Neutrophil (primary cell): ENCODE results near the gene PRLR.

Source experiments
- H3K27ac ChIP-seq: fragments of 200-600 bp; sonication (generic); 2 replicates; pipeline ENCODE4 v1.5.1; 2016; ENCODE audit warnings: mild to moderate bottlenecking, moderate library complexity
- H3K27me3 ChIP-seq: fragments of 200-600 bp; sonication (generic); 2 replicates; pipeline ENCODE4 v1.6.0; 2016; ENCODE audit warnings: mild to moderate bottlenecking
- H3K36me3 ChIP-seq: fragments of 200-600 bp; sonication (generic); 2 replicates; pipeline ENCODE4 v1.5.1; 2017
- H3K4me1 ChIP-seq, 2 experiments: fragments of 200-600 bp in 1 of 2; sonication (generic) in 1 of 2; 1 replicate in 1 of 2; 2 replicates in 1 of 2; pipeline versions ENCODE4 v1.5.1 to v1.6.1; 2013 to 2016; ENCODE audit warnings: low read depth in 1 of 2, low read length in 1 of 2, mild to moderate bottlenecking in 1 of 2, moderate library complexity in 1 of 2; ENCODE audit not compliant: control insufficient read depth in 1 of 2, insufficient read depth in 1 of 2
- H3K4me3 ChIP-seq, 2 experiments: fragments of 200-600 bp in 1 of 2; sonication (generic) in 1 of 2; 1 replicate in 1 of 2; 2 replicates in 1 of 2; pipeline ENCODE4 v1.5.1; 2013 to 2016; ENCODE audit warnings: low read depth in 1 of 2, low read length in 1 of 2, mild to moderate bottlenecking in 1 of 2, moderate library complexity in 1 of 2
- H3K9me3 ChIP-seq: fragments of 200-600 bp; sonication (generic); 2 replicates; pipeline ENCODE4 v1.5.1; 2016
- TF ChIP-seq, protein P1 (sequence below): fragments of 200-600 bp; sonication (generic); IDR thresholded peaks from 2 replicates; pipeline ENCODE4 v1.5.1; 2016; ENCODE audit warnings: antibody characterized with exemption

The PRLR gene

DNA sequence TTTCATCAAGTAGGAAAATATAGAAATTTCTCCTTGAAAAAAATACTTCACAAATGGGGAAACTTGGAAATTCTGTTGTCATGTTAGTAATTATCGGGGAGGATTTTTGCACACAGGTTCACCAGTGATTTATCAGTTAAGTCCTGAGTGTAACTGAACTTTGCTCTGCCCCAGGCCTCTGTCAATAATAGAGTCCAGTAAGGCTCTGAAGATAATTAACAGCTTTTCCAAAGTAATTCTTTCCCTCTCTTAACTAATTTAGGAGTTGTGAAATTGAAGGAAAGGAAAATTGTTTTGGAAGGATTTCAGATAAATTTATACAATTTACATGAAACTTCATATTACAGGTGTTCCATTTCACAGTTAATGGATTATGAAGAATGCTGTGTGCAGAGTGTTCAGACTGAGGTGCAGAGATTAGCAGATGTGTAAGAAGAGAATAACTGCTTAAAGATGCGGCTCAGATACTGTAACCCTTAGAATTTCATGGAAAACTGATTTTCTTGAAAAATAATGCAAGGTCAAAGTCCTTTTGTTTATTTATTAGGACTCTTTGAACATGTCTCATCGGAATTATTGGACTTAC, 179.7 kb downstream of the PRLR start:
- Histone ChIP-seq H3K9me3 (no peaks in the 10 kb centered on the region), H3K27me3 (no peaks in the 10 kb centered on the region), H3K36me3 (no peaks in the 10 kb centered on the region), H3K27ac (no peak overlapping the region), H3K4me3 (no peak overlapping the region), H3K4me1 (no peaks in the 10 kb centered on the region)
- TF ChIP-seq, protein P1, sequence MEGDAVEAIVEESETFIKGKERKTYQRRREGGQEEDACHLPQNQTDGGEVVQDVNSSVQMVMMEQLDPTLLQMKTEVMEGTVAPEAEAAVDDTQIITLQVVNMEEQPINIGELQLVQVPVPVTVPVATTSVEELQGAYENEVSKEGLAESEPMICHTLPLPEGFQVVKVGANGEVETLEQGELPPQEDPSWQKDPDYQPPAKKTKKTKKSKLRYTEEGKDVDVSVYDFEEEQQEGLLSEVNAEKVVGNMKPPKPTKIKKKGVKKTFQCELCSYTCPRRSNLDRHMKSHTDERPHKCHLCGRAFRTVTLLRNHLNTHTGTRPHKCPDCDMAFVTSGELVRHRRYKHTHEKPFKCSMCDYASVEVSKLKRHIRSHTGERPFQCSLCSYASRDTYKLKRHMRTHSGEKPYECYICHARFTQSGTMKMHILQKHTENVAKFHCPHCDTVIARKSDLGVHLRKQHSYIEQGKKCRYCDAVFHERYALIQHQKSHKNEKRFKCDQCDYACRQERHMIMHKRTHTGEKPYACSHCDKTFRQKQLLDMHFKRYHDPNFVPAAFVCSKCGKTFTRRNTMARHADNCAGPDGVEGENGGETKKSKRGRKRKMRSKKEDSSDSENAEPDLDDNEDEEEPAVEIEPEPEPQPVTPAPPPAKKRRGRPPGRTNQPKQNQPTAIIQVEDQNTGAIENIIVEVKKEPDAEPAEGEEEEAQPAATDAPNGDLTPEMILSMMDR, result no peak

DNA sequence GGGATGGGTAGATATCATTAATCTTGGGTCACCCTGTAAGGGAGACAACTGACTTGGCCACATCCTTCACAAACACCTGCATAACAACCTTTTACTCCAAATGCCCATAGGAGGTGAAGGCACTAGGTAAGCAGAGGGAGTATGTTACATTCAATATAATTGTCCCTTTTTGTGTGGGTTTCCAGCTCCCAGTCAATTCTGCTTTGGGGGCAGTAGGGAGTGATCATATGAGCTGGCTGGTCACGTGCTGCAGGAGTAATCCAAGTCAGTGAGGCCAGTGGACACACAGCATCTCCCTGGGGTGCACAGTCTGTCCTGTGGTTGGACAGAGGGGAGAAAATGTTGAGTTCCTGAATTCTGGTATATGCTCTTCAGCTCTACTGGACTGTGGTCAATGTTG, 181.4 kb downstream of the PRLR start:
- no peaks in the 10 kb centered on the region for H3K27me3 ChIP-seq
- H3K36me3 ChIP-seq, result no peaks in the 10 kb centered on the region
- H3K4me3 ChIP-seq, result no peak overlapping the region
- no peaks in the 10 kb centered on the region for H3K4me1 ChIP-seq
- no peak overlapping the region for H3K27ac ChIP-seq
- TF ChIP-seq, protein P1, result no peak
- H3K9me3 ChIP-seq, result no peaks in the 10 kb centered on the region

DNA sequence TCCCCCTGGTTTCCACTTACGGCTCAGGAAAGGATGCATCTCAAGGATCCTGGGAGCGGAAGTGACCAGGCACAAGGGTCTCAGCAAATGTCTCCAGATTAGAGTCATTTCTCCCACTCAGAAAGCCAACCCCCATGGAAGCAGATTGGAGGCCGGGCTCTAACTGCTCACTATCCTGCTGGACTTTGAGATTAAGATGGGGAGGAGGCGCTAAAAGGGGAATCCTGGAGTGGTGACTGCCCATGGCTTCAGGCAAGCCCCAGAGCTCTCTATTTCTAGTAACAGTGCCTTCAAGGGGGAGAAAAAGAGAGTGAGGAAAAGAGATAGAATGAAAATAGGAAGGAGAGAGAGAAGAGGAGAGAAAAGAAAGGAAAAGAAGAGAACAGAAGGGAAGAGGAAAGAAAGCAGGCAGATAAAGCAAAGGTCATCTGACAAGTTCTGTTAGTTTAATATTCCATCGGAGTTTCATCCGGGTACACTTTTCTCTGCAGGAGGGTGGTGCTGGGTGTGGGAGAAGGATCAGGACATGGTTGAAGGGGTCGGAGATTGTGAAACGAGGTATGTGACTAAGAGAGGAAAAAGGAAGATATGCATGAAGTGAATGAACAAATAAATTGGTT, 182.4 kb downstream of the PRLR start, which contains the start of gene AGXT2:
TSS of gene AGXT2 (minus strand) at position 165 of the 620 bp plus-strand sequence. CDS start at position 108, 57 bp downstream.
- TF ChIP-seq, protein P1, result no peak
- H3K27ac ChIP-seq, result no peak within 1 kb of the TSS
- no peak within 1 kb of the TSS for H3K4me3 ChIP-seq

DNA sequence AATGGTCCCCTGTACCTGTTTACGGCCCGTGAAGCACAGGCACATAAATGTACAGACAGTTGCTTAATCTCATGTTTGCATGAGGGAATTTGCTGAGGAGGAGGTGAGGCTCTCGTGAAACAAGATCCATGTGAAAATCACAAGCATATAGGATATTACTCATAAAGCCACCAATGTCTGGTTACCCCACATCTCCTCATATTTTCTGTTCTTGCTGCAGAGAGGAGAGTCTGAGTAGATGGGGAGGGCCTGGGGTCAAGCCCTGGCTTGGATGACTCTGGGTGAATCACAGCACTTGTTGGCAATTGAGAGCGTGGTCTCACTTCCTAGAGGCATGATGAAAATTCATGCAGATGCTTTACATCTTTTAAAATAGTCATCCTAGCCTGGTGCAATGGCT, 183.5 kb downstream of the PRLR start:
- TF ChIP-seq, protein P1, result no peak
- Histone ChIP-seq H3K4me1 (no peaks in the 10 kb centered on the region), H3K27ac (no peak overlapping the region), H3K9me3 (no peaks in the 10 kb centered on the region), H3K4me3 (no peak overlapping the region), H3K36me3 (no peaks in the 10 kb centered on the region), H3K27me3 (no peaks in the 10 kb centered on the region)

More for the DNA sequence above, 182.4 kb downstream of the PRLR start, which contains the start of gene AGXT2:
- no peaks in the 10 kb centered on the region for H3K36me3 ChIP-seq
- no peaks in the 10 kb centered on the region for H3K4me1 ChIP-seq
- H3K9me3 ChIP-seq, result no peaks in the 10 kb centered on the region
- no peaks in the 10 kb centered on the region for H3K27me3 ChIP-seq

DNA sequence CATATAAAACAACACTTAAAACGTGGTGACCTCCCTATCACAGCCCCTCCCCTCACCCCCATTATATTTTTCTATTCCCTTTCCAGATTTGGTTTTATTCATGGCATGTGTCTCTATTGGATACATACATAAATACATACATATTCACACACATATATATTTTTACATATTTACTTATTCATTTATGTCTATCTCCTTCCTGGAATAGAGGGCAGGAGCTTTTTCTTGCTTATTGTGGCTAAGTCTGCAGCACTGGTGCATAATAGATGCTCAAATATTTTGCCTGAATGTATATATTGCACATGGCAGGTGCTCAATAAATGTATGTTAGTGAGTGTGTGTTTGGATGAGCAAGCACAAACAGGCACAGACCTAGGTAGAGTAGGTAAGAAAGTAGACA, 185.0 kb downstream of the PRLR start:
- Histone ChIP-seq H3K36me3 (no peaks in the 10 kb centered on the region), H3K9me3 (no peaks in the 10 kb centered on the region), H3K27ac (no peak overlapping the region), H3K27me3 (no peaks in the 10 kb centered on the region), H3K4me3 (no peak overlapping the region), H3K4me1 (no peaks in the 10 kb centered on the region)
- TF ChIP-seq, protein P1, result no peak
